ENCODE data around the gene SLC9A2.

GRCh38 chr2:102603904-102604303 is 15.4 kb upstream of the SLC9A2 start:
- TF ChIP-seq, protein P1, sequence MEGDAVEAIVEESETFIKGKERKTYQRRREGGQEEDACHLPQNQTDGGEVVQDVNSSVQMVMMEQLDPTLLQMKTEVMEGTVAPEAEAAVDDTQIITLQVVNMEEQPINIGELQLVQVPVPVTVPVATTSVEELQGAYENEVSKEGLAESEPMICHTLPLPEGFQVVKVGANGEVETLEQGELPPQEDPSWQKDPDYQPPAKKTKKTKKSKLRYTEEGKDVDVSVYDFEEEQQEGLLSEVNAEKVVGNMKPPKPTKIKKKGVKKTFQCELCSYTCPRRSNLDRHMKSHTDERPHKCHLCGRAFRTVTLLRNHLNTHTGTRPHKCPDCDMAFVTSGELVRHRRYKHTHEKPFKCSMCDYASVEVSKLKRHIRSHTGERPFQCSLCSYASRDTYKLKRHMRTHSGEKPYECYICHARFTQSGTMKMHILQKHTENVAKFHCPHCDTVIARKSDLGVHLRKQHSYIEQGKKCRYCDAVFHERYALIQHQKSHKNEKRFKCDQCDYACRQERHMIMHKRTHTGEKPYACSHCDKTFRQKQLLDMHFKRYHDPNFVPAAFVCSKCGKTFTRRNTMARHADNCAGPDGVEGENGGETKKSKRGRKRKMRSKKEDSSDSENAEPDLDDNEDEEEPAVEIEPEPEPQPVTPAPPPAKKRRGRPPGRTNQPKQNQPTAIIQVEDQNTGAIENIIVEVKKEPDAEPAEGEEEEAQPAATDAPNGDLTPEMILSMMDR (IDR thresholded peaks at IDR 0.05), result no peak
- TF ChIP-seq POLR2A (IDR thresholded peaks at IDR 0.05; ENCODE audit: low read depth) (no peak), POLR2AphosphoS5 (IDR thresholded peaks at IDR 0.05) (no peak), EP300 (IDR thresholded peaks at IDR 0.05) (no peak)
